K562 (cell line): ENCODE data around the gene EIF2AK2. TPM values are rescaled to one million over a fixed set of nuclear protein-coding genes. Genes with fewer than 3 reads are reported as not detected.

Source experiments
- ARID4B ChIP-seq: sonication (generic); formaldehyde crosslinking; IDR thresholded peaks from 2 replicates; pipeline ENCODE4 v1.8.0; 2022; ENCODE audit warnings: mild to moderate bottlenecking, missing genetic modification reagents
- ATF6 ChIP-seq: sonication (generic); formaldehyde crosslinking; IDR thresholded peaks from 2 replicates; pipeline ENCODE4 v1.4.0; 2020; ENCODE audit warnings: mild to moderate bottlenecking, missing genetic modification reagents
- CREB3 ChIP-seq: fragments of 450-650 bp; conservative IDR thresholded peaks from 2 replicates; pipeline ENCODE4 v1.6.1; 2016; ENCODE audit warnings: missing genetic modification characterization, low read depth, mild to moderate bottlenecking, missing compliant biosample characterization, moderate library complexity
- JUNB ChIP-seq: fragments of 450-650 bp; formaldehyde crosslinking; conservative IDR thresholded peaks from 2 replicates; pipeline ENCODE4 v1.4.0; 2020; ENCODE audit warnings: mild to moderate bottlenecking
- RB1 ChIP-seq: fragments of 450-650 bp; IDR thresholded peaks from 2 replicates; pipeline ENCODE4 v1.6.1; 2017; ENCODE audit warnings: low read depth, mild to moderate bottlenecking
- ZNF253 ChIP-seq: fragments of 250-450 bp; sonication (Bioruptor Pico); conservative IDR thresholded peaks from 2 replicates; pipeline ENCODE4 v1.6.1; 2021; ENCODE audit warnings: mild to moderate bottlenecking
- polyA plus RNA-seq, 8 experiments: library from polyadenylated mRNA; depleted of rRNA in 4 of 8; stranded (reverse) in 5 of 8; unstranded in 3 of 8; fragments of >200 nt; fragmentation: Nextera tagmentation in 2 of 8; fragmentation: Illumina TruSeq in 1 of 8; extraction: Ambion mirVana in 2 of 8; extraction: Trizol in 1 of 8; gene quantifications; 2 replicates each; pipeline versions ENCODE4 v1.2.1 to v1.2.3, GENCODE V29; 2011 to 2014; ENCODE audit warnings: inconsistent platforms in 1 of 8, missing spikeins in 1 of 8
- total RNA-seq, 7 experiments: library from RNA; depleted of rRNA in 6 of 7; stranded (reverse); fragments of >200 nt in 6 of 7; fragmentation: Illumina TruSeq in 2 of 7; extraction: Trizol in 2 of 7; gene quantifications; 2 replicates each; pipeline versions ENCODE4 v1.2.1 to v1.2.3, GENCODE V29; 2011 to 2021; ENCODE audit warnings: low replicate concordance in 1 of 7
- TF ChIP-seq, protein P1 (sequence below): sonication (generic); IDR thresholded peaks from 2 replicates; pipeline ENCODE4 v1.6.1; 2016

EIF2AK2 gene
- total and polyA plus RNA-seq, 9 of the 15 experiments (the other 6 are each of a cell fraction or from before 2014, with no cell fraction given) = 3.8 to 19.5 (median 13.3) TPM

GRCh38 chr2:37083873-37084794 lies 72.6 kb downstream of the EIF2AK2 start, which contains the start of the genes GPATCH11 and HEATR5B (continued):
- TF ChIP-seq JUNB (no peak), ZNF253 (CRISPR knock-in tag) (no peak), RB1 (peak; percentile 42; the same call in 1 of the 2 replicates), ATF6 (CRISPR knock-in tag) (no peak), CREB3 (tag) (no peak), ARID4B (CRISPR knock-in tag) (peak; percentile 90)
- TF ChIP-seq, protein P1, sequence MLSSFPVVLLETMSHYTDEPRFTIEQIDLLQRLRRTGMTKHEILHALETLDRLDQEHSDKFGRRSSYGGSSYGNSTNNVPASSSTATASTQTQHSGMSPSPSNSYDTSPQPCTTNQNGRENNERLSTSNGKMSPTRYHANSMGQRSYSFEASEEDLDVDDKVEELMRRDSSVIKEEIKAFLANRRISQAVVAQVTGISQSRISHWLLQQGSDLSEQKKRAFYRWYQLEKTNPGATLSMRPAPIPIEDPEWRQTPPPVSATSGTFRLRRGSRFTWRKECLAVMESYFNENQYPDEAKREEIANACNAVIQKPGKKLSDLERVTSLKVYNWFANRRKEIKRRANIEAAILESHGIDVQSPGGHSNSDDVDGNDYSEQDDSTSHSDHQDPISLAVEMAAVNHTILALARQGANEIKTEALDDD = no peak
